ENCODE results near the gene MRGPRG. TPM values are rescaled to one million over a fixed set of nuclear protein-coding genes. Genes with fewer than 3 reads are reported as not detected.

MRGPRG gene
- total and polyA plus RNA-seq, 9 of the 15 experiments (the other 6 are each of a cell fraction or from before 2014, with no cell fraction given), result not detected

- TF ChIP-seq NFE2 (IDR thresholded peaks at IDR 0.05; ENCODE audit: low read depth) (no peak), NR3C1 (CRISPR knock-in tag; IDR thresholded peaks at IDR 0.05) (no peak), E2F6 (IDR thresholded peaks at IDR 0.05; ENCODE audit: borderline replicate concordance in 1 of 2, extremely low read depth in 1 of 2, insufficient read depth in 1 of 2, insufficient read length in 1 of 2, low read depth in 1 of 2, low read length in 1 of 2, poor library complexity in 1 of 2, severe bottlenecking in 1 of 2) (no peak), FIP1L1 (IDR thresholded peaks at IDR 0.05; ENCODE audit: low read depth, low read length, poor library complexity, severe bottlenecking) (no peak), FOXK2 (conservative IDR thresholded peaks at IDR 0.05 in 1 of 2, IDR thresholded peaks at IDR 0.05 in 1 of 2; ENCODE audit: low read depth in 2 of 2) (0 out of 4 replicates have a peak, but pooled peaks of 1 of the 2 experiments have one; percentile 30), ZBTB11 (CRISPR knock-in tag; IDR thresholded peaks at IDR 0.05) (0 out of 6 replicates have a peak, but pooled peaks of 1 of the 3 experiments have one; percentile 52), FOXK1 (CRISPR knock-in tag; IDR thresholded peaks at IDR 0.05; ENCODE audit: borderline replicate concordance) (no peak), RNF2 (IDR thresholded peaks at IDR 0.05) (no peak), ZNF395 (CRISPR knock-in tag; IDR thresholded peaks at IDR 0.05) (0 out of 2 replicates have a peak, but pooled peaks have one; percentile 46), PRPF4 (IDR thresholded peaks at IDR 0.05; ENCODE audit: insufficient read depth, low read depth, low read length, poor library complexity, severe bottlenecking) (no peak), SUPT5H (IDR thresholded peaks at IDR 0.05) (no peak), ZNF764 (CRISPR knock-in tag; IDR thresholded peaks at IDR 0.05; ENCODE audit: low read depth) (no peak), ZSCAN32 (CRISPR knock-in tag; IDR thresholded peaks at IDR 0.05) (no peak), SNRNP70 (optimal IDR thresholded peaks at IDR 0.05; ENCODE audit: low read depth, low read length) (no peak), RAD51 (IDR thresholded peaks at IDR 0.05; ENCODE audit: borderline replicate concordance, low read depth) (no peak), CREB1 (IDR thresholded peaks at IDR 0.05) (no peak), CREB1 (CRISPR knock-in tag; IDR thresholded peaks at IDR 0.05) (no peak)
- TF ChIP-seq, protein P1, sequence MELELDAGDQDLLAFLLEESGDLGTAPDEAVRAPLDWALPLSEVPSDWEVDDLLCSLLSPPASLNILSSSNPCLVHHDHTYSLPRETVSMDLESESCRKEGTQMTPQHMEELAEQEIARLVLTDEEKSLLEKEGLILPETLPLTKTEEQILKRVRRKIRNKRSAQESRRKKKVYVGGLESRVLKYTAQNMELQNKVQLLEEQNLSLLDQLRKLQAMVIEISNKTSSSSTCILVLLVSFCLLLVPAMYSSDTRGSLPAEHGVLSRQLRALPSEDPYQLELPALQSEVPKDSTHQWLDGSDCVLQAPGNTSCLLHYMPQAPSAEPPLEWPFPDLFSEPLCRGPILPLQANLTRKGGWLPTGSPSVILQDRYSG (tag; conservative IDR thresholded peaks at IDR 0.05; ENCODE audit: low read depth), result 0 out of 2 replicates have a peak, but pooled peaks have one; percentile 39
Measured at GRCh38 chr11:3231851-3232744, 13.5 kb upstream of the MRGPRG start, which contains the start of gene MRGPRE (continued).

Data from K562 (cell line).